Lung microvascular endothelial cell (primary cell): ENCODE data around the gene GEMIN5. TPM values are rescaled to one million over a fixed set of nuclear protein-coding genes. Genes with fewer than 3 reads are reported as not detected.
A peak's percentile ranks its signal among the peaks of the same experiment; 100 is the strongest.

ENCODE experiments used
- DNase-seq, 2 donors: peaks; one replicate each; pipeline versions ENCODE4 v3.0.0 to v3.0.0-alpha.2; 2010; ENCODE audit warnings: low read depth in 2 of 2
- total RNA-seq: library from RNA; depleted of rRNA; stranded (reverse); fragments of >200 nt; gene quantifications from 2 replicates; pipeline ENCODE4 v1.2.1, GENCODE V29; 2014

GEMIN5 gene
- total RNA-seq, 1 donor from 2014 or later = 14.5 TPM

DNA sequence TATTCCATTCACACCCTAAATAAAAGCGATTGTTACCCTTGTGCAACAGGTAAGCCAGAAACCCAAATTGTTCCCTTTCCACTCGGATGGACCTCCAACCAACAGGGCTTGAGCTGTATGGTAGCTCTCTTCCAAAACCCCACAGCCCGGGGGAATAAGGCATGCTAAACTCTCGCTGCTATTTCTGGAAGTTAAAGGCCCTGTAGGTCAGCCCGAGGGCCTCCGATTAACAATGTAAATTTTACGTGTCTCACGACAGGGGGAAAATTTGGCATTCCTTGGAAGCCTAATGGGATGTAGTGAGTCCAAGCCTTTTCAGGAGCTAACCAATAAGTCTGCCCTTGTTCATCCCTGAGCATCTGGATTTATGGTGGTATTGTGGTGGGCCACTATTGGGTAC is 53.6 kb downstream of the GEMIN5 start:
- no peak for DNase-seq

DNA sequence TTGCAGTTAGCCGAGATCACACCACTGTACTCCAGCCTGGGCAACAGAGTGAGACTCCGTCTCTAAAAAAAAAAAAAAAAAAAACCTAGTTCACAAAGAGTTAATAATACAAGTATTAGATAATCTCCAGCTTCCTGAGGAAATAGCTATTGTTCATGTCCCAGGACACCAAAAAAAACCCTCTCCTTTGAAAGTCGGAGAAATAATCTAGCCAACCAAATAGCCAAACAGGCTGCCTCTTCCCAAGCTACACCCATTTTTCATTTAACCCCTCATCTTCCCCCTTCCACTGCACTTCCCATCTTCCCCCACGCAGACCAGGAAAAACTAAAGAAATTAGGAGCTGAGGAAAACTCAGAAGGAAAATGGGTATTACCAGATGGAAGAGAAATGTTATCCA is 56.0 kb downstream of the GEMIN5 start:
- DNase-seq = peak; percentile 69 to 70

DNA sequence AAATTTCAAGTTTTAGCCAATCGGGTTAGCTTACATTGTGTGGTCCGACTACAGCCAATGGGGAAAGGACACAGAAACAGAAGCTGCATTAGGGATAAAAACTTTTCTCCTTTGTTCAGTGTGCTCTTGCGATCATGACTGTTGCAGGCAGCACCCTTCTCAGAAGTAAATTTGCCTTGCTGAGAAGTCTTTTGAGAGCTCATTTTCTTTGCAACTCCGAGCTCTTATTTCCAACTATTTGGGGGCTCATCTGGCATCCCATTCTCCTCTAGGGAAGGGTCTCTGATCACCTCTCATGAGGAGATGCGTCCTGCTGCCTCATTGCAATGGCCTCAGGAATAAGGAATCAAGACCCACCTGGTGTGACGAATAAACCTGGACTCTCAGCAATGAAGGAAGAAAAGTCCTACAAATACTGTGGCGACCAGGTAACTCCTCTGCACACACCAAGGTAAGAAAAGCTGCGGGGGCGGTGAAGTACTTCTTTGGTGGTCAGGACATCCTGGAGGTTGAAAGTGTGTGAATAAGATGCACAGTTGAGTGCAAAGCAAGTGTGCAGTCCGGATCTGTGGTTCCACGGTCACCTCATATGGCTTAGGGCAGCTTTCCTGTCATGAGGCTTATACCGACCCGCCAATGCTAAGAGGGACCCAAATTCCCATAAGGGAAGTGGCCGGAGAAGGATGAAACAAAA is 59.2 kb downstream of the GEMIN5 start:
- peak; percentile 9 to 19 for DNase-seq

DNA sequence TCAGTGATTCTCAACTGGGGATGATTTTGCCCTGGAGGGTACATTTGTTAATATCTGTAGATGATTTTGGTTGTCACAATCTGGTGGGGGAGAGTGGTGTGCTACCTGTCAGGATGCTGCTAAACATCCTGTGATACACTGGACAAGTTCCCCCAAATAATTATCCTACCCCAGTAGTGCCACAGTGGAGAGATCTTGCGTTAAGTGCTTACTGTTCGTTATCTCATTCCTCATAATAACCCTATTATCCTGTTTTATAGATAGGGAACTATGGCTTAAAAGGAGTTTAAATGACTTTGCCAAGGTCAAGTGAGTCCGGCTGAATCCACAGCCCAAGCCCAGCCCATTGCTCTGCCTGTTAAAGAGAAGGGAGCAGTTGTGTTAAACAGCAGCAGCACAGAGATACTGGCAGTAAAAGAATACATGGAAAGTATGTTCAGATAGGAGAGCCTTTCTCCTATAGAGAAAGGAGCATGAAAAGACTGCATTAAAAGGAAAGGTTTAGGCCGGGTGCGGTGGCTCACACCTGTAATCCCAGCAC is 64.2 kb downstream of the GEMIN5 start:
- DNase-seq = no peak

DNA sequence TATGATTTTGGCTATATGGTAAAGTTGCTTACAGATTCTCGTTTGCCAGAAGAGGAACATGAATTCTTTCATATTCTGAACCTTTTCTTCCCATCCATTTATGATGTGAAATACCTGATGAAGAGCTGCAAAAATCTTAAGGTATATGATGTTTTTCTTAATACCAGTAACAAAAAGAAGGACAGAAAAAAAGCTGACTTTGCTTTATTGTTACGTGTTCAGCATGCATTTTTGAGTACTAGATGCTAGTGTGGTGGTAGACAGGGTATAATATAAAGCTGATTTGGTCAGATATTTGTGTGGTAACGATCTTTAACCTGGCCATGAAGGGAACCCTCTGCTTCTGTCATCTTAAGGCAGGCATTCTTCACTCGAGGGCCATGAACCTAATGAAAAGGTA is 66.3 kb downstream of the GEMIN5 start:
- DNase-seq = no peak

DNA sequence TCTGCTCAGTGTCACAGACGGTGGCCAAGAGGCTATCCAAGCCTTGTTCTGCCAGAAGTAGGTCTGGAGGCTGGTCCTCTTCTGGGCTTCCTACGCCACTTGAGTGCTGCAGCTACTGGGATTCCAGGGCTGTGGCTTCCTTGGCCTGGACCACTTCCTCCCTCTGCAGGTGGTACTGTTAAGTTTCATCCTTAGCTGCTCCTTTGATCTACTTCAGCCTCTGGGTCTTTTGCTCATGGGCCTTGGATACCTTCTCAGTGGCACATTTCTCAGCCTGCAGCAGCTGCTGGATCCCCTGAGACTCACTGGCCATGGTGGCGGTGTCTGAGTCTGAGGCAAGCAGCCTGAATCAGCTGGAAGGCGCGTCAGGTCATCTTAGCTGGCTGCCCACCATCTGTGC is 69.3 kb downstream of the GEMIN5 start:
- DNase-seq = no peak

DNA sequence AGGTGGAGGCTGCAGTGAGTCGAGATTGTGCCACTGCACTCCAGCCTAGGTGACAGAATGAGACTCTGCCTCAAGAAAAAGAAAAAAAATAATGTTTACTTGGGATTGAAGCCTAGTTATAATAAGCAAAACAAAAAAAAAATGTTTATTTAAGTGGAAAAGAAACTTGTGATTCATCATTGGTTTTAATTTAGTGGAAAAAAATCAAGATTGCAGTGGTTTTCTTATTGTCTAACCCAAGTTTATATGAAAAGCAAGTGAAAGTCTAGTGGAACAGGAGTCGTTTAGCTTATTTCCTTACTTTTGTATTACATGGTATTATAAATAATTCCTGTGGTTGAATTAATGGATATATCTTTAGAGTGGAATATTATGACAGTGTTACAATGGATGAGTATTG is 71.2 kb downstream of the GEMIN5 start:
- DNase-seq = no peak

DNA sequence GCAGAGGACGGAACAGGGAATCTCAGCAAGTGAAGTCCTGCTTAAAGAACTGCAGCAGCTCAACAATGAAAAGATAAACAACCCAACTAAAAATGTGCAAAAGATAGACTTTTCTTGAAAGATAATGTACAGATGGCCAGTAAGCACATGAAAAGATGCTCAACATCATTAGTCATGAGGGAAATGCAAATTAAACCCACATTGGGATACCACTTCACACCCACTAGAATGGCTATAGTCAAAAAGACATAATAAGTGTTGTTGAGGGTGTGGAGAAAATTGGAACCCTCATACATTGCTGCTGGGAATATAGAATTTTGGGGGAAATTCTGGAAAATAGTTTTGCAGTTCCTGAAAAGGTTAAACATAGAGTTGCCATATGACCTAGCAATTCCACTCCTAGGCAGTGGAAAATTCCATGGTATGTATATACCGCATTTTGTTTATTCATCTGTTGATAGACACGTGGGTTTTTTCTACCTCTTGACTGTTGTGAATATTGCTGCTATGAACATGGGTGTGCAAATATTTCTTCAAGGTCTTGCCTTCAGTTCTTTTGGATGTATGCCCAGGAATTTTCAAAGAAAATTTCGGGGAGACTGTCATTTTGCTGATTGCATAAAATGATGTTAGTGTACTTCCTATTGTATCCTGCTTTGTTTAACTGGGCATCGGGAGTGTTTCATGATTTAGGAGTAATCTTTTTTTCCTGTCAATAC is 72.4 kb downstream of the GEMIN5 start:
- peak in 1 of 2 donors; percentile 30 for DNase-seq

DNA sequence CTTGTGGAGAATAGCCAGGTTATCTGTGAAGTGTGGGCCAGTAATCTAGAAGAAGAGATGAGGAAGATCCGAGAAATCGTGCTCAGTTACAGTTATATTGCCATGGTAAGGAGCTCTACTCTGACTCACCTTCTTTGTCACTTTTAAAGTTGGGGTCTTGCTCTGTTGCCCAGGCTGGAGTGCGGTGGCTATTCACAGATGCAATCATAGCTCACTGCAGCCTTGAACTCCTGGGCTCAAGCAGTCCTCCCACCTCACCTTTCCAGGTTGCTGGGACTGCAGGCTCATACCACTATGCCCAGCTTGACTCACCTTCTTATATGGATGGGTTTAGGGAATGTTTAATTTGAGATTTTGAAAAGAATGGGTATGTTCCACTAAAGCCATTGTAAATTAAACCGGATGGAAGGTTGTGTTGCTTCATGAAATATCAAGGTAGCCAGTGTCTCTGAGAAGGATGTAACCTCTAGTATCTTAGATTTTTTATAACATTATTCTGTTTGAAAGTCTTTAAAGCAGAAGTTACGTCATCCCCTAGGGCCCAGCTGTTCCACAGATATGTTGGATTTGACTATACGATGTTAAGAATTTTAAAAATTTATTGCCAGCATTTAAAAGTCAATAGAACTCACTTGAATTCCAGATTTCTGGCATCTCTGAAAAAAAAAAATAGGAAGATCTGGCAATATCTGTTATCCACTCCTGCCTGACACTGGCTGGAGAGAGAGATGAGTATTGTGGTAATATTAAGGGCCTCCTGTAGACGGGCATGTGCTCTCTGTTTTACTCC is 74.5 kb downstream of the GEMIN5 start:
- DNase-seq = no peak

DNA sequence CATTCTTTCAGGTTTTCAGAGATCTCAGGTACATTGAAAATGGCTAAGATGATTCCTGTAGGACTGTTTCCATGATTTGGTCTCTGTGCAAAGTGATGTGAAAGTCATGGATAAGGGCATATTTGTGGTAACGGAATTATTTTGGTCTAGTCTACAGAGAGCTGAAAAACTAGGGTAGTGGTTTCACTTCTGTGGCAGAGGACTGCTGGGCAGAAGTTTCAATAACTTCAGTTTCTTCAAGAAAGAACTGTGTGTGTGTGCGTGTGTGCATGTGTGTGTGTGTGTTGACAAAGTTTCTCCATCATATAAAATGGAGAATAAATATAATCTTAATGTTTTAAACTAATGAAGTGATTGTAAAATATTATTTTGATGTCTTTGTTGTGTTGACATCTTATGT is 75.2 kb downstream of the GEMIN5 start:
- DNase-seq = no peak

DNA sequence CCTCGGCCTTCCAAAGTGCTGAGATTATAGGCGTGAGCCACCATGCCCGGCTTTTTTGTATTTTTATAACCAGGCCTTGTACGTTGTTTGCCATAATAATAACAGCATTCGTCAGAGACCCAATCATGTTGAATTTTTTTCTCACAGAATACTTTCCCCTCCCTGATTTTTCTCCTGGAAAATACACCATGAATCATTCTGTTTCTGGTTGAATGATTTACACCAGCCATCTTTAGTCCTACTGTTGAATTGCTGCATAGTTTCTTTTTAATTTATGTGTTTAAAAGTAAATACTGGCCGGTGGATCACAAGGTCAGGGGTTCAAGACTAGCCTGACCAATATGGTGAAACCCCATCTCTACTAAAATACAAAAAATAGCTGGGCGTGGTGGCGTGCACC is 76.1 kb downstream of the GEMIN5 start:
- DNase-seq = no peak

DNA sequence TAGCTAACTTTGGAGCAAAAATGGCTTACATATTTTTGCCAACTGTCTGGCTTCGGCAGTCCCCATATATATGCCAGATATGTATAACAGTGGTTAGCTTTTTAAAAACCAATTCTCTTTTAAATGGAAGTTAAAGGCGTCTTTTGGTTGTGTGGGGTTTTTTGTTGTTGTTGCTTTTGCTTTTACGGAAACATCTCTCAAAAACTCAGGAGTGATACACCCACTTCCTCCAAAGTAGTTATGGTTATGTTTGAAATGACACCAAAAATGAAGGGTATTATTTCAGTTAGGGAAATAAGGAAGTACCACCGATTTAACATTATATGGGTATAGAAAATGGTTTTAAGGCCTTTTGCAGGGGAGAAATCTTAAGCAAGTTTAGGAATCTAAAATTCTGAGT is 77.2 kb downstream of the GEMIN5 start:
- DNase-seq = no peak

DNA sequence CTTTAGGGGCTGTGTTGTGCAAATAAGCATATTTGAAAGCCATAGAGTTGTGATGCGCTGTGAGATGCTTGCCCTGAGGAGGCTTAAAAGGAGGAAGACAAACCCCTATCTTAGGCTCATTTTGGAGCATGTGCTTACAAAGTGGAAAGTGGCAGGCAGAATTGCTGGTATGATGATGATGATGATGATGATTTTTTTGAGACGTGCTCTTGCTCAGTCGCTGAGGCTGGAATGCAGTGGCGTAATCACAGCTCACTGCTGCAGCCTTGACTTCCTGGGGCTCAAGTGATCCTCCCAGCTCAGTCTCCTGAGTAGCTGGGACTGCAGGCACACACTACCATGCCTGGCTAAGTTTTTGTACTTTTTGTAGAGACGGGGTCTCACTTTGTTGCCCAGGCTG is 77.9 kb downstream of the GEMIN5 start:
- peak in 1 of 2 donors; percentile 64 for DNase-seq

DNA sequence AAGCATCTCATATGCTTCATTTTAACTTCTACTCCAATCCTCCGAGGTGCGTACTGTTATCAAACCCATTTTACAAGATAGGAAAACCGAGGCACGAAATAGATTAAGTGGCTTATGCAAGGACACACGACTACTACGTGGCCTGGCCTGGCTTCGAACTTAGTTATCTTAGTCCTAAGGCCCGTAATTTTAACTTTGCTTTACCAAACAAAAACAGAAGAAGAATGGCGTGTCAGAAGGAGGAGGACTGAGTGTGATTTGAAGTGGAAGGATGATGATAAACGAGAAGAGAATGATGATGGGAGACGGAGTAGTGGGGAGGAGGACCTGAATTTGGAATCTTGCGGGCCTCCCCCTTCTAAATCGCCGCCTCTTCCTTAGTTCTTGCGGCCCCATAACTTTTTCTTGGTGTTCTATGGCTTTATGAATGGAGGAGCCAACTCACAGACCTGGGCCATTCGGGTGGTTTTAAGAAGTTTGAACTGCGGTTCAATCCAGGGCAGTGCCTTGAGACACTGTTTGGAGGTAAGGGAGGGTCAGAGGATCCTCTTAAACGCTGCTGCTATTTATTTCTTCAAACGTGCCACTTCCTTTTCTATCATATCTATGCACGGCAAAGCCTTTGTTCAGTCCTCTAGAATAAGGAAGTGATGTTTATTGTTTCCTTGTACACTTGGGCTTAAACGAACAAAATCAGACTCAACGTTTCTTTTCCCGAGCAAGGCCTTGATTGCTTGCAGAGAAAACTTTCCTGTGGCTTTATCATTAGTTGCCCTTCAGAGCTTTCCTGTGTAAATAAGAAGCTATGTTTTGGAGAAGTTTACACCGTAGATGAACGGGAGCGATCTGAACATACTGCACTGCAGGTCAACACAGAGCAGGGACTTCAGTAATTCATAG is 78.8 kb downstream of the GEMIN5 start:
- DNase-seq = peak in 1 of 2 donors; percentile 37

DNA sequence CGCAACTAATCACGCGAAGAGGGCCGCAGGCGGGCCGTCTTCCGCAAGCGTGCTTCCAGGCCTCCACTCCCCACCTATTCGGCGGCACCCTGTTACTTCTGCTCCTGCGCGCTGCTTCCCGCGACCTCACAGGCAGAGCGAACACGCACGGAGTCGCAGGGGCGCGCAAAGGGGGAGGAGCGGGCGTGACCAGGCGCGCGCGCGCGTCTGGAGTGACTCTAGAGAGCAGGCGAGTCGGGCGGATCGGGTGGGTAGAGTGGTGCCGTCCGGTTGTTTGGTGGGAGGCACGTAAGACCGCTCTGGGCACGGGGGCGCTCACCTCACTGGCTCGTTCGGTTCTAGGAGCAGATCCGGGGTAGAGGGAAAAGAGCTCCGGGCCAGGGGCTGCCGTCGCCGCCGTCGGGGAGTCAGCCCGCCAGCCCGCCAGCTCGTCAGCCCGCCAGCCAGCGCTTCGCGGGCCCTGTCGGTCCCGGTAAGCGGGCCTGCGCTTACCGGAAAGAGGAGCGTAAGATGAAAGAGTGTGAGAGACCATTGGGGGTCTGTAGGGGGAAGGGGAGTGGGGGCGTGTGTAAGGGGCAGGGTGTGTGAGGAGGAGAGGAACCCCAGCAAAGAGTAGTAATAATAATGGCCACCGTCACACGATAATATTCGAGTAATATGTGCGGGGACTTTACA is 79.6 kb downstream of the GEMIN5 start, which contains the start of gene CNOT8:
TSS of gene CNOT8 (plus strand) at position 331 of the 675 bp plus-strand sequence. CDS start 4,652 bp downstream, outside the sequence.
- peak; percentile 99 for DNase-seq

DNA sequence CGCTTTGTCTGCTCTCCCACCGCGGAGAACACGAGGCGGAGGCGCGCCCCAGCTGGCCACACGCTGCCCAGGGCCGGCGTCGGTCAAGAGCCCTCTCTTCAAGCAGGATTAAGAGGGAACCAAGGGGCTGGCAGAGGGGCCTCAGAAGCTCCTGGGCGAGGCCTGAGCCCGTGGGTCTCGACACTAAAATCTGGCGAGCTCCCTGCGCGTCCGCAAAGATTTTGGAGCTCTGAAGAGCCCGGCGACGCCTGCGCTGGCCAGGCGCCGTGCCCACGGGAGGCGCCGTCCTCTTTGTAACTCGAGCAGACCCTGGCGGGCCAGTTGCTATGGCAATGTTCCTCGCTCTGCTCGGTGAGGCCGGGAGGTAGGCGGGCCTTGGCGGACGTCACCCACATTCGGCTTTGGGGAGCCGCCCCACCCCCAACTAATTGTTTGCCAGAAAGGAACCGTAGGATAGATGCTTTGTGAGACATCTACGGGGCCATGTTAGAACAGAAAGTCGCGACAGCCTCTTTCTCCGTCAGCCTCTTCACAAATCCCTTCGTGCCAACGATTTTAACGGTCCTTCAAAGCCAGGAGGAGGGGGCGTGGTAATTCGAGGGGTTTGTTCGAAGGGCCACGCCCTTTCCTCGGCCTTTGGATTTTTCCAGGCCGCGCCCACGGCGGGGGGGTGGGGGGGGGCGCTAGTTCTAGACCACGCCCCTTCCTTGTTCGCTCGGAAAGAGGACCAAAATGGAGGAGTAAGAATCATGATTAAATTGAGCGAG is 80.3 kb downstream of the GEMIN5 start:
- peak; percentile 96 to 98 for DNase-seq

DNA sequence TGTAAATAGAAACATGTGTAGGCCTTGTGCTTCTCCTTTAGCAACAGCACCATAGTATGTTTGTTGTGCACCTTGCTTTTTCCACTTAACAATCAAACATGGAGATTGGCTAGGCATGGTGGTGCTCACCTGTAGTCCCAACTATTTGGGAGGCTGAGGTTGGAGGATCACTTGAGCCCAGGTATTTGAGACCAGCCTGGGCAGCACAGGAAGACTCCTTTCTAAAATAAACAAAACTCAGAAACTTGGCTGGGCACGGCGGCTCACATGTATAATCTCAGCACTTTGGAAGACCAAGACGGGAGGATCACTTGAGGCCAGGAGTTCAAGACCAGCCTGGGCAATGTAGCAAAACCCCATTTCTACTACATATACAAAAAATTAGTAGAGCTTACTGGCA is 86.7 kb downstream of the GEMIN5 start:
- no peak for DNase-seq

DNA sequence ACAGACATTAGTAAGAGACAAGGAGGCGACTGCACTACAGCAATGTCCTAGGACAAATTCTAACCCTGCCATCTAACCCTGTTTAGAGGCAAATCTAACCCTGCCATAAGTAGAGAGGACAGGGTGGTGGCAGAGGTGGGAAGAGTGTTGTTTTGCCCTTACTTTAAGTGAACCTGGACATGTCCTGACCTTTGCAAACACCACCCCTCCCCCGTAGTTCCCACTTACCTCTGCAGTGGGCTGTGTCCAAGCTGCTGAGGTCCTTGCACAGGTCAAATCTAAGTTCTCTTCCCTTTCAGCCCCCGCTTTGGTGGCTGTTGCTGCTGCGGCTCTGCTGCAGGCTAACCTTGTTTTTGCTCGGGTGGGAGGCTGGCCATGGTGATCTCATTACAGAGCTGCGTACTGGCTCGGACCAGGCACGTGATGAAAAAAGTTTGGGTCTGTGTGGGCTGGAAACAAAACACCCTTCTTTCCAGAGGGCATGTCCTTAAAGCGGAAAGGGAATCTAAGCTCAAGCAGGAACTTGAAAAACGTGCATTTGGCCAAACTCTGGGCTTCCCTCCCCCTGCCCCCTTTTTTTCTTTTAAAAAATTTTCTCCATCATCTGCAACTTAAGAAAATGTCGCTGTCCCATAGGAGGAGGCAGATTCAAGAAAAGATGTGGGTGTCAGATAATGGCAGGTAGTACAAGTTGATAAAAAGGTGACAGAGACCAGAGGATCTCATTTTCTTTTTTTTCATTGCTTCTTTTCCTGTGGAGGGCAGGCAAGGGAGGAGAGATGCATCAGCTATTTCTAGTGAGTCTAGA is 87.6 kb downstream of the GEMIN5 start, which contains the start of gene FAXDC2:
TSS of gene FAXDC2 (minus strand) at position 349 of the 808 bp plus-strand sequence. CDS start 12,425 bp downstream, outside the sequence.
- peak; percentile 77 to 90 for DNase-seq
